Naive B cell (primary cell): ENCODE results near the gene ENPP6. TPM values are rescaled to one million over a fixed set of nuclear protein-coding genes. Genes with fewer than 3 reads are reported as not detected.

ENCODE experiments used
- ATAC-seq, 2 donors: fragments of 150-1000 bp; cut with Tn5 transposase; 2 replicates each; pipeline ENCODE4 v1.10.0; 2021; ENCODE audit warnings: low read depth in 2 of 2, mild to moderate bottlenecking in 2 of 2, moderate library complexity in 2 of 2
- DNase-seq: peaks from one replicate; pipeline ENCODE4 v3.0.0; 2022
- H3K27ac Mint-ChIP-seq, 6 donors: one replicate each; pipeline ENCODE4 v1.8.0; 2020 to 2022; ENCODE audit warnings: mild to moderate bottlenecking in 6 of 6, mixed read lengths in 6 of 6, moderate library complexity in 5 of 6, inconsistent platforms in 2 of 6
- H3K27me3 Mint-ChIP-seq, 3 donors: one replicate each; pipeline ENCODE4 v1.8.0; 2021 to 2022; ENCODE audit warnings: mixed read lengths in 3 of 3, mild to moderate bottlenecking in 1 of 3
- H3K36me3 Mint-ChIP-seq, 2 donors: one replicate each; pipeline ENCODE4 v1.8.0; 2020 to 2022; ENCODE audit warnings: mixed read lengths in 2 of 2, inconsistent platforms in 1 of 2, mild to moderate bottlenecking in 1 of 2
- H3K4me1 Mint-ChIP-seq, 3 donors: one replicate each; pipeline ENCODE4 v1.8.0; 2020 to 2022; ENCODE audit warnings: mixed read lengths in 3 of 3, inconsistent platforms in 1 of 3, mild to moderate bottlenecking in 1 of 3, moderate library complexity in 1 of 3
- H3K4me3 Mint-ChIP-seq, 8 donors: one replicate each; pipeline ENCODE4 v1.8.0; 2020 to 2022; ENCODE audit warnings: mild to moderate bottlenecking in 8 of 8, mixed read lengths in 8 of 8, moderate library complexity in 8 of 8, inconsistent platforms in 2 of 8
- H3K9me3 Mint-ChIP-seq, 7 donors: one replicate each; pipeline ENCODE4 v1.8.0; 2020 to 2022; ENCODE audit warnings: mixed read lengths in 7 of 7, mild to moderate bottlenecking in 5 of 7, inconsistent platforms in 2 of 7, moderate library complexity in 1 of 7
- polyA plus RNA-seq, 6 donors: library from polyadenylated mRNA; unstranded; fragments of 300-500 nt; fragmentation: Illumina TruSeq; gene quantifications; one replicate each; pipeline ENCODE4 v1.2.3, GENCODE V29; 2021; ENCODE audit warnings: low read depth in 6 of 6

The ENPP6 gene
- polyA plus RNA-seq, 6 donors from 2014 or later, result not detected

DNA sequence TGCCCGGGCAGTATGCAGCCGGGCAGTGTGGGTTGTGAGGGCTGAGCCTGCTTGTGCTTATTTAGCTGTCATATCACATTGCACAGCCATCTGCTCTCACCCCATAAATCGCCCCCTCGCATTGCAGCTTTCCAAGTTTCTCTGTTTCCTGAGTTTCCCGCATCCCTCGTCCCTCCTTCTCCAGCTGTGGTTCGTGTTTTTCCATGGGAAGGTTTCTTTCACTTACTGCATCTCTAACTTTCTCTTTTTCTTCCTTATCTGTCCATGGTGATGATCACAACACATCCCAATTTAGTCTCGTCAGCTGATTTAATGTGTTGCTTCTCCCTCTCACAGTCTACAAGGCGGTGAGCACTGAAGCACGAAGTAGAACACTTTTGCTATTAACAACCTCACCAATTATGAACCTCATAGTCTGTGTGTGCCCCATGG, 118.1 kb downstream of the ENPP6 start:
- peaks cover 3 to 12% (median 6%) of the 10 kb centered on the region in 3 donors for H3K4me1 Mint-ChIP-seq
- no peaks in the 10 kb centered on the region for H3K36me3 Mint-ChIP-seq
- no peak overlapping the region for H3K4me3 Mint-ChIP-seq
- ATAC-seq (no peak), DNase-seq (no peak)
- peaks cover 0 to 4% (median 0%) of the 10 kb centered on the region in 7 donors for H3K9me3 Mint-ChIP-seq
- H3K27me3 Mint-ChIP-seq, result peaks cover 23 to 43% (median 41%) of the 10 kb centered on the region in 3 donors
- H3K27ac Mint-ChIP-seq, result no peak overlapping the region

DNA sequence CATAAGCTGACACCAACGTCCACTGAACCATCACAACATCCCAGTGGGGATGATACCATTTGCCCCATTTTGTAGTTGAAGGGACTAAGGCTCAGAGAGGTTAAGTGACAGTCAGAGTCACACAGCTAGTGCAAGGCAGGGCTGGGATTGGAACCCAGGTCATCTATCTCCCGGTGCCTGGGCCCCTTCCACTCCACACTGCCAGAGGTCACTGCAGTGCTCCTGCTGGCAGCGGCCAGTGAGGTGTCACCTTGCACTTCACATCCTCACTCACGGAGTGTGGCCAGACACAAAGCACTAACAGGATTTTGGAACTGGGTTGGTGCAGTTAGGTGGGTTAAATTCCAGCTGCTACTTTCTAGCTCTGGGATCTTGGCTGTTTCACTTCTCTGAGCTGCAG, 118.7 kb downstream of the ENPP6 start:
- ATAC-seq, result no peak
- H3K36me3 Mint-ChIP-seq, result no peaks in the 10 kb centered on the region
- peaks cover 0 to 4% (median 0%) of the 10 kb centered on the region in 7 donors for H3K9me3 Mint-ChIP-seq
- peaks cover 21 to 45% (median 41%) of the 10 kb centered on the region in 3 donors for H3K27me3 Mint-ChIP-seq
- DNase-seq, result no peak
- no peak overlapping the region for H3K4me3 Mint-ChIP-seq
- H3K4me1 Mint-ChIP-seq, result peaks cover 3 to 12% (median 6%) of the 10 kb centered on the region in 3 donors
- no peak overlapping the region for H3K27ac Mint-ChIP-seq

DNA sequence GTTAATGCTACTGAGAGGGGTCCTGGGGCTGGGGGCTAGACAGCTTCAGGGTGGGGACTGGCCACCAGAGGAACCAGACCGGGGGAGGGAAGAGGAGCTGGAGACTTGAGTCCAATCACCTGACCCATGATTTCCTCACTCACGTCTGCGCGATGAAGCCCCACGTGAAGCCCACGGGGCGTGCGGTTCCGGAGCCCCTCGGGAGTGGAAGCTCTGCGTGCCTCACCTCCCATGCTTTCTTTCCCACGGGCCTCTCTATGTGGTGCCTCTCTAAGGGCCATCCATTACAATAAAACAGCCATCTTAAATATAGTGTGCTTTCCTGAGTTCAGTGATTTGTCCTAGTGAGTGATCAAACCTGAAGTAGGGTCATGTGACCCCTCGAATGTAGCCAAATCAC, 119.9 kb downstream of the ENPP6 start:
- no peaks in the 10 kb centered on the region for H3K36me3 Mint-ChIP-seq
- H3K4me3 Mint-ChIP-seq, result peak overlapping the region in 1 of 8 donors; percentile 38
- H3K27me3 Mint-ChIP-seq, result peaks cover 19 to 45% (median 41%) of the 10 kb centered on the region in 3 donors
- H3K9me3 Mint-ChIP-seq, result peaks cover 0 to 4% (median 0%) of the 10 kb centered on the region in 7 donors
- ATAC-seq (no peak), DNase-seq (no peak)
- H3K27ac Mint-ChIP-seq, result no peak overlapping the region
- H3K4me1 Mint-ChIP-seq, result peaks cover 3 to 12% (median 6%) of the 10 kb centered on the region in 3 donors

GRCh38 chr4:184097241-184097605, 120.5 kb downstream of the ENPP6 start:
- H3K27ac Mint-ChIP-seq, result peak overlapping the region in 1 of 6 donors; percentile 21
- peaks cover 3 to 12% (median 6%) of the 10 kb centered on the region in 3 donors for H3K4me1 Mint-ChIP-seq
- no peak for DNase-seq
- peaks cover 0 to 4% (median 0%) of the 10 kb centered on the region in 7 donors for H3K9me3 Mint-ChIP-seq
- ATAC-seq, result no peak
- H3K36me3 Mint-ChIP-seq, result no peaks in the 10 kb centered on the region
- H3K27me3 Mint-ChIP-seq, result peaks cover 19 to 45% (median 41%) of the 10 kb centered on the region in 3 donors
- H3K4me3 Mint-ChIP-seq, result peak overlapping the region in 5 of 8 donors; percentile 11 to 77 (median 49)

DNA sequence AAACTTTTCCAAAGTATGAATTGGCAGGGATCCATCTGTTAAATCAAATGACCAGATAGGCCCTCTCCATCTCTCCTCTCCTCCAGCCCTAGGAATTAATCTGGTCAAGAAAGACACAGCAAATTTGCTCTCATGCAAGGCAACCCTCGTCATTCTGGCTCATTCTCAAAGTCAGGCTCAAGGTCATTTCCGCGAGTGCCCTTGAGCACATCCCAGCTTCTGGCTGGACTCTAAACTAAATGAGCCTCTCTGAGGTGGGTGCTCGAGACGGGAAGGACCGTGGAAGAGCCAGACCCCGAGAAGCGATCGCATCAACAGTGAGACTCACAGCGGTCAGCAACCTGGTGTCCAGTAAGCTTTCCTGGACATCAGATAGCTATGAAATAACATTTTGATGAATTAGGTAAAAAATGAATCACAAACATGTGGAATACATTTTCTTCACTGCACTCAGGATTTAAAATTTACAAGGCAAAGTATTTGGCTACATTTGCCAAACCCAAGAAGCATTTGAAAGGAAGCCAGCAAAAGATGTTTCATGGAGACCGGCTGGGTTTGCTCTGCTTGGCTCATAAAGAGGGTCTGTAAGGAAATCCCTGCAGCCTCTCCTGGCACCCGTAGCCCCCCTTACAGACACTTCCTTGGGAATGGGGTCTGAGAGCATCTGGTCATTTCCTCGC, 121.0 kb downstream of the ENPP6 start:
- ATAC-seq (no peak), DNase-seq (no peak)
- H3K9me3 Mint-ChIP-seq, result peaks cover 0 to 4% (median 0%) of the 10 kb centered on the region in 7 donors
- peaks cover 3 to 12% (median 6%) of the 10 kb centered on the region in 3 donors for H3K4me1 Mint-ChIP-seq
- peak overlapping the region in 4 of 8 donors; percentile 11 to 49 (median 14) for H3K4me3 Mint-ChIP-seq
- peak overlapping the region in 1 of 6 donors; percentile 62 for H3K27ac Mint-ChIP-seq
- H3K27me3 Mint-ChIP-seq, result peaks cover 19 to 41% (median 41%) of the 10 kb centered on the region in 3 donors
- H3K36me3 Mint-ChIP-seq, result no peaks in the 10 kb centered on the region

DNA sequence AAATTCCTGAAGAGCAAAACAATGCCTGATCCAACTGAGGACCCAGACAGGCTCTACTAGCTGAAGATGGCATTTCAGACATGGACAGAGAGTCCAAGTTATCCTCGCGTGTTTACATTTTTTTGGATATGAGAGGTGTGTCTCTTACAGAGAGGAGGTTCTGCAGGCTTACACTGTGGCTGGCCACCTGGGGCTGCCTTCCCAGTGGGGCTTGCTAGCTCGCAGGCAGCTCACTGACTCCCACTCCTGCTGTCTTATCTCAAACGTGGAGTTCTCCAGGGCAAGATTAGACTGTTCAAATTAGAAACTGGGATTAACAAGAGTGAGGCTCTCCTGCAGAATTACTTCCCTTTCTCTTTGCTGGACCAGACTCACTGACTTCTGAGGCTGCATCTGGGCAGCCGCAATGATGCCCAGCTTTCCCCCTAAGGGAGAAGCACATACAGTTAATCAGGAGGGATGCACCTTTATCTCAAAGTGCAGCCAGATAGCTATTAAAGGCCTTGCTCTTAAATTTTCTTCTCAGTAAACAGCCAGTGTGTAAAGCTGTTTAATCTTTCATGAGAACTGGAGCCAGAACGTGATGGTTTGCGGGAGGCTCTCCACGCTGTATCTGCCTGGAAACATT, 123.0 kb downstream of the ENPP6 start:
- ATAC-seq, result no peak
- DNase-seq, result no peak
- Mint-ChIP-seq H3K36me3 (no peaks in the 10 kb centered on the region), H3K4me1 (peaks cover 0 to 12% (median 6%) of the 10 kb centered on the region in 3 donors), H3K4me3 (no peak overlapping the region), H3K27ac (no peak overlapping the region), H3K9me3 (peaks cover 0 to 2% (median 0%) of the 10 kb centered on the region in 7 donors), H3K27me3 (peaks cover 22 to 32% (median 26%) of the 10 kb centered on the region in 3 donors)

DNA sequence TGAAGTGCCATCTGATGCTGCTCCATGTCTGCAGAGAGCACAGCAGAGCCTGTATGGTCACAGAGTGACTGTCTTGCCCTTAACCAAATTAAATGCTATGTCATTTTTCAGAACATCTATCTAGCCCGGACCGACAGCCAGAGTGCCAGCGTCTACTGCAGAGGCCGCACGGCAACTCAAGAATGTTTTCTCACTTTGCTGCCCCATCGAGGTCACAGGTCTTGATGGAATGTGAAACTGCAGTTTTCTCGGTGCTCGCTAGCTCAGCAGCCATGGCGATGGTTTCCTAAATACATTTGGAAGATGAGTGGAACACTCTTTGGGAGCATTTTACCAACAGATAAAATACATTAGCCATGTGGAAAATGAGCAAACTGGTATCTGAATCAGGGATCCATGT, 125.7 kb downstream of the ENPP6 start:
- no peak for DNase-seq
- H3K27me3 Mint-ChIP-seq, result peaks cover 15 to 28% (median 25%) of the 10 kb centered on the region in 3 donors
- peaks cover 0 to 3% (median 0%) of the 10 kb centered on the region in 3 donors for H3K4me1 Mint-ChIP-seq
- H3K4me3 Mint-ChIP-seq, result peak overlapping the region in 1 of 8 donors; percentile 24
- H3K9me3 Mint-ChIP-seq, result peaks cover 0 to 9% (median 4%) of the 10 kb centered on the region in 7 donors
- ATAC-seq, result no peak
- H3K27ac Mint-ChIP-seq, result no peak overlapping the region
- H3K36me3 Mint-ChIP-seq, result no peaks in the 10 kb centered on the region

DNA sequence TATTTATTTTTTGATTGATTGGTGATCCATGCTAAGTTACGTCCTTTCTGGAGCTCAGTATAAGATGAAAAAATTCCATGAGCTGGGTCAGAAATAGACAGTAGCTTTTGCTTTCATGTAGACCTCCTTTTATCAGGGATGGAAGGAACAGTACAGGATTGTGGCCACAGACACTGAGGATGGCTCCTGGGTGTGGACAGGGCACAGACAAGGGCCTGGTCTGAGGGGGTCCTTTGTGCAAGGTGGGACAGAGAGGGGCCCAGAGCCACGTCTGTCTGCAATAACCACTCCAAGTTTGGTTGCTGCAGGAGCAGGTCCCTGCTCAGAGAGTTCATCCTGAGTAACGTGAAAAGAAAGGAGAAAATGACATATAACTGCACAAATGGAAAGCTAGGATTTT, 127.1 kb downstream of the ENPP6 start:
- peak overlapping the region in 1 of 6 donors; percentile 49 for H3K27ac Mint-ChIP-seq
- H3K4me1 Mint-ChIP-seq, result no peaks in the 10 kb centered on the region
- DNase-seq, result no peak
- ATAC-seq, result no peak
- no peaks in the 10 kb centered on the region for H3K36me3 Mint-ChIP-seq
- peaks cover 2 to 11% (median 4%) of the 10 kb centered on the region in 7 donors for H3K9me3 Mint-ChIP-seq
- no peak overlapping the region for H3K4me3 Mint-ChIP-seq
- H3K27me3 Mint-ChIP-seq, result peaks cover 10 to 30% (median 12%) of the 10 kb centered on the region in 3 donors

DNA sequence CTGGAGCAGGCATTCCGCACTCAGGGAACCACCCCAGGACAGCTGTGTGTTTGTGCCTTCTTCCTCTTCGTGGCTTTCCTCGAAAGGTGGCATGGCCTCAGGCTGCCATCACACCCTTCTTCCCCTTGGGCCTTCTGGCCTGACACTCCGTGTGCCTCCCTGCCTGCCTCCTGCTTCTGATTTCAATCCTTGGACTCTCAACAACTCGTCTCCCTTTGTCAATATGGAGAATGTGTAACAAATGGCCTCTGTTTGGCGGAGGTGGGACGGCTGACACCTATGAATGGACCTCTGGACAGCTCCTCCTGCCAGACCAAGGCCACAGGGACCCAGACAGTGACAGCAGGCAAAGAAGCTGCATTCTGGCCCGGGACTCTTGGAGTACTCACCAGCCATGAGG, 137.0 kb downstream of the ENPP6 start:
- Mint-ChIP-seq H3K27me3 (peaks cover 12 to 52% (median 43%) of the 10 kb centered on the region in 3 donors), H3K9me3 (peaks cover 4 to 14% (median 9%) of the 10 kb centered on the region in 7 donors), H3K4me1 (no peaks in the 10 kb centered on the region), H3K27ac (no peak overlapping the region), H3K4me3 (no peak overlapping the region), H3K36me3 (peaks cover 0 to 8% of the 10 kb centered on the region in 2 donors)
- DNase-seq, result no peak
- no peak for ATAC-seq

- H3K27ac Mint-ChIP-seq, result no peak overlapping the region
- H3K9me3 Mint-ChIP-seq, result peaks cover 10 to 46% (median 21%) of the 10 kb centered on the region in 7 donors
- ATAC-seq (no peak), DNase-seq (no peak)
- no peak overlapping the region for H3K4me3 Mint-ChIP-seq
- H3K4me1 Mint-ChIP-seq, result no peaks in the 10 kb centered on the region
- peaks cover 10 to 24% (median 21%) of the 10 kb centered on the region in 3 donors for H3K27me3 Mint-ChIP-seq
- peaks cover 0 to 8% of the 10 kb centered on the region in 2 donors for H3K36me3 Mint-ChIP-seq
These were observed 142.8 kb downstream of the ENPP6 start for GRCh38 chr4:184074677-184075388.

GRCh38 chr4:184067931-184068554, 149.6 kb downstream of the ENPP6 start:
- DNase-seq, result no peak
- no peak for ATAC-seq
- peaks cover 7 to 30% (median 14%) of the 10 kb centered on the region in 7 donors for H3K9me3 Mint-ChIP-seq
- H3K4me1 Mint-ChIP-seq, result no peaks in the 10 kb centered on the region
- peaks cover 0 to 13% (median 9%) of the 10 kb centered on the region in 3 donors for H3K27me3 Mint-ChIP-seq
- H3K36me3 Mint-ChIP-seq, result no peaks in the 10 kb centered on the region
- H3K27ac Mint-ChIP-seq, result no peak overlapping the region
- peak overlapping the region in 1 of 8 donors; percentile 6 for H3K4me3 Mint-ChIP-seq

- no peak overlapping the region for H3K27ac Mint-ChIP-seq
- no peak for ATAC-seq
- H3K9me3 Mint-ChIP-seq, result peaks cover 1 to 17% (median 5%) of the 10 kb centered on the region in 7 donors
- H3K27me3 Mint-ChIP-seq, result peaks cover 0 to 13% (median 9%) of the 10 kb centered on the region in 3 donors
- no peak for DNase-seq
- no peaks in the 10 kb centered on the region for H3K4me1 Mint-ChIP-seq
- no peak overlapping the region for H3K4me3 Mint-ChIP-seq
- H3K36me3 Mint-ChIP-seq, result no peaks in the 10 kb centered on the region
These were observed 150.9 kb downstream of the ENPP6 start for GRCh38 chr4:184066584-184067300.
